HG03439 (cell line): Measurements from ENCODE around the gene ZNF417.
"Not testable (repeated sequence)": the region's sequence is repeated elsewhere in the genome, so short reads cannot be mapped to it uniquely, and the experiment has no call there.

ENCODE experiments used
- ATAC-seq: cut with Tn5 transposase; IDR thresholded peaks from one replicate; pipeline ENCODE4 v1.9.1; 2021; ENCODE audit warnings: mild to moderate bottlenecking, moderate library complexity; ENCODE audit not compliant: unreplicated experiment

Gene ZNF417

DNA sequence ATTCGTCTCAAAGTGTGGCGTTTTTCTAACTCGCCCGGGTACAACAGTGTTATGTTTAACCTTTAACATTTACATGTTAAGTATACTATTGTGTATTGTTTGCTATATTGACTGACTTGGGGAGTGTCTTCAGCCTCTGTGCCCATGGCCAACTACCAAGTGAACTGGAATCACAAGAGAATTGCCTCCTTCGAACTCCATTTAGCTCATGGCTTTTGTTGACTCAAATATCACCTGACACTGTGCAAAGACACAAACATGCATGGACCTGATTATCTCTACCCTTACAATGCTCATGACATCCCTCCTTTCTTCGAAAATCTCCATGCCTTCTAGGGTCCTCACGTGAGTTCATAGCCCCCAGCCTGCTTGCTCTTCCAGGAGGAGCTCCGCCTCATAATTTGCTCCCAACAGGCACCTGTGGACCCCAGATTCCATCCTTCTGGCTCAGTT lies 28.3 kb downstream of the ZNF417 start:
- no peak for ATAC-seq

DNA sequence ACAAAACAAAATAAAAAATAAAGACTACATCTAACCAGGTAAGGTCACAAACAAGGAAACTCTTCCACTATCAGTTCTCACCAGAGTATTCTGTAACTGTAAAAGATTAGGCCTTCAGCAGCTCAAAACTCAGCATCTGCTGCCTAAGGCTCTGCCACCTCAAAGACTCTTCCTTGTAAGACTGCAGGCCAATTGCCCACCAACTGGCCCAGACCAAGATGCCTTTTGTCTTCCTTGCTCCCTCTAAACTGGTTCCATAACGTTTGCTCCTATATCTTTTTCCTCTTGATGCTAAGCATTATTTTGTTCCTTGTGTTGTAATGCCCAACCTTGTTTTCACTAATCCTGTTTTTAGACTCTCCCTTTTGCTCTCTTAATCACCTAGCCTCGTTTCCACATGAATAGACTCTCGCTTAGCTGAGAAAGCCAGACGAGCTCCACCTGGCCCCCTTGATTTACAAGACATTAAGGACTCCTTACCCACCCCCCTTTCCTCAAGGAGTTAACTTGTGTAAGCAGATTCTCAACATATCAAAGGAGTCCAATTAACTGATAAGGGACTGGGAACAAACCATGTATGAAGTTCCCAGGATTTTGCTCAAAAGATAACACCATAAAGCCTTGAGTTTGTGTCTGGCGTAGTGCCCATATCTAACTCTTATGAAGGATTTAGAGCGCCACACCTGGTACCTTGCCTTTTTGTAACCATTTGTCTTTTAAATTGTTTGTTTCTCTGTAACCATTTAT lies 29.0 kb downstream of the ZNF417 start:
- ATAC-seq: no peak

DNA sequence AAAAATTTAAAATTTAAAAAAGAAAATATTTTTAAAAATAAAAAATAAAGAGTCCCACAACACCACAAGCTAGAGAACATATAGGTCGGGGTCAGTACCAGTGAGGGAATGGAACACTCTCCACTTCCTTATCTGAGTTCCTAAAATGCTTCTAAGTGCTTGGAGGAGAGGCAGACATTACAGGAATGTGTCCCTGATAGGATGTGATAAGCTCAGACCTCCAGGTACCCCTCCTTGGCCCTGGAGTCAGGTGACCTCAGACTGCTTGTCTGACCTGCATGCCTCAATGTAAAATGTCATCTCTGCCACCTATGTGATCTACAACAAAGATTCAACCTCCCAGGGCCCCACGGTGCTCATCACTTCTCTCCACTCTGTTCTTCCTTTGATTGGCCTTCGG lies 30.3 kb downstream of the ZNF417 start:
- ATAC-seq: no peak

DNA sequence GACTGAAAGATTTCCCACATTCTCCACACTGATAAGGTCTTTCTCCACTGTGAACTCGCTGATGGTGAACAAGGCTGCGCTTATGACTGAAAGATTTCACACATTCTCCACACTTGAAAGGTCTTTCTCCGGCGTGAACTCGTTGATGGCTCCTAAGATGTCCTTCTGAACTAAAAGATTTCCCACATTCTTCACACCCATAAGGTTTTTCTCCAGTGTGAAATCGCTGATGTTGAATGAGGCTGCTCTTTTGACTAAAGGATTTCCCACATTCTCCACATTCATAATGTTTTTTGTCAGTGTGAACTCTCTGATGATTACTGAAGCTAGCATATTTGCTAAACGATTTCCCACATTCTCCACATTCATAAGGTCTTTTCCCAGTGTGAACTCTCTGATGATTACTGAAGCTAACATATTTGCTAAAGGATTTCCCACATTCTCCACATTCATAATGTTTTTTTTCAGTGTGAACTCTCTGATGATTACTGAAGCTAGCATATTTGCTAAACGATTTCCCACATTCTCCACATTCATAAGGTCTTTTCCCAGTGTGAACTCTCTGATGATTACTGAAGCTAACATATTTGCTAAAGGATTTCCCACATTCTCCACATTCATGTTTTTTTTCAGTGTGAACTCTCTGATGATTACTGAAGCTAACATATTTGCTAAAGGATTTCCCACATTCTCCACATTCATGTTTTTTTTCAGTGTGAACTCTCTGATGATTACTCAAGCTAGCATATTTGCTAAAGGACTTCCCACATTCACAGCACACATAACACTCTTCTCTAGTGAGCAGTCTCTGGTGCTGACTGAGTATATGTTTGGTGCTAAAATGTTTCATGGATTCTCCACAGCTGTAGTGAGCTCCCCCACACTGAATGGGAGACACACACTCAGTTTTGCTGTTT lies 42.3 kb downstream of the ZNF417 start:
- ATAC-seq: not testable (repeated sequence)

DNA sequence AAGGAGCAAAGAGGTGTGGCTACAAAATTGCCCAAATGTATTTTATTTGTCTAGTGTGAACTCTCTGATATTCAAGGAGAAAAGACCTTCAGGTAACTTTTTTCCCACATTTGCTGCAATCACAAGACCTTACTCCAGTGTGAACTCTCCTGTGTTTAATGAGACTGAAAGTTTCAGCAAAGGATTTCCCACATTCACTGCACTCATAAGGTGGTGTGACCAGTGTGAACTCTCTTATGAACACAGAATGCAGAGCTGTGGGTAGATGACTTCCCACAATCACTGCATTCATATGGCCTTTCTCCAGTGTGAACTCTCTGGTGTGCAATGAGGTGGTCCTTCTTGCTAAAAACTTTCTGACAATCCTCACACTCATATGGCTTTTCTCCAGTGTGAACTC lies 43.9 kb downstream of the ZNF417 start:
- no peak for ATAC-seq

DNA sequence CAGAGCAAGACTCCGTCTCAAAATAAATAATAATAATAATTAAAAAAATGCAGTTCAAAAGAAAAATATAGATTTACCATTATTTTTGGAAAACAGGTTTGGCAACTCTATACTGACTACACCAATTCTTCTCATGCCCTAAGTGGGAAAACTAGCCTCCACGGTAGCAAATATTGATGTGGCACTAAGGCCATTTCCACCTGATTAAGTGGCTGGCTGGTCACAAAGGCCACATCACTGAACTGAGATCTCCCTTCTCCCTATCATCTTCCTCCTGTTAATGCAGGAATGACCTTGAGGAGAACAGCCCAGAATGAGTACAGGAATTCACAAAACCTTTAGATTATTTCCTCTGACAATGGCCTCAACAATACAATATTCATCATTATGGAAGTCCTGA lies 46.2 kb downstream of the ZNF417 start:
- no peak for ATAC-seq

DNA sequence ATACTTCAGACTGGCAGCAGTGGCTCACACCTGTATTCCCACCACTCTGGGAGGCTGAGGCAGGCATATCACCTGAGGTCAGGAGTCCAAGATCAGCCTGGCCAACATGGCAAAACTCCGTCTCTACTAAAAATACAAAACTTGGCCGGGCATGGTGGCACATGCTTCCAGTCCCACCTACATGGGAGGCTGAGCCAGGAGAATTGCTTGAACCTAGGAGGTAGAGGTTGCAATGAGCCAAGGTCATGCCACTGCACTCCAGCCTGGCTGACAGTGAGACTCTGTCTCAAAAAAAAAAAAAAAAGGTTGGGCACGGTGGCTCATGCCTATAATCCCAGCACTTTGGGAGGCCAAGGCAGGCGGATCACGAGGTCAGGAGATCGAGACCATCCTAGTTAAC lies 46.7 kb downstream of the ZNF417 start:
- not testable (repeated sequence) for ATAC-seq

DNA sequence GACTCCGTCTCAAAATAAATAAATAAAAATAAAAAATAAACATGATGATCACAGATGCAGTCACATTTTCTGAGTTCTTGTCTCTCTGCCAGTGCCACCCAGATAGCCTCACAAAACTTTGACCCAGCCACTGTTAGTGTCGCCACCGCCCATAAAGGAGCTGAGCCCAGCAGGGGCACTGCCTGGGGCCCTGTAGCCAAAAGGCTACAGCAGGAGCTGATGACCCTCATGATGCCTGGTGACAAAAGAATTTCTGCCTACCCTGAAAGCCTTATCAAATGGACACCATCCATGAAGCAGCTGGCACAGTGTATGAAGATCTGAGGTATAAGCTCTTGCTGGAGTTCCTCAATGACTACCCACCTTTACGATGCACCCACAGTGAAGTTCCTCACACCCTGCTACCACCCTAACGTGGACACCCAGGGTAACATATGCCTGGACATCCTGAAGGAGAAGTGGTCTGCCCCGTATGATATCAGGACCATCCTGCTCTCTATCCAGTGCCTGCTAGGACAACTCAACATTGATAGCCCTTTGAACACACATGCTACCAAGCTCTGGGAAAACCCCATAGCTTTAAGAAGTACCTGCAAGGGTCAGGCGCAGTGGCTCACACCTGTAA lies 48.4 kb downstream of the ZNF417 start:
- ATAC-seq: no peak
